Pancreas (tissue), 10 donors: ENCODE results near the gene SUOX. TPM values are rescaled to one million over a fixed set of nuclear protein-coding genes. Genes with fewer than 3 reads are reported as not detected.

Experiments
- ATAC-seq, 4 donors: fragments of 200-7000 bp; cut with Tn5 transposase; one replicate each; pipeline versions ENCODE4 v1.8.0 to v1.9.1; 2020; ENCODE audit warnings: mild to moderate bottlenecking in 4 of 4, moderate library complexity in 4 of 4
- DNase-seq, 6 donors: peaks; one replicate each; pipeline ENCODE4 v3.0.0-alpha.2; 2020
- FAIRE-seq: peaks from 2 replicates; lab custom pipeline; 2012; peaks lifted over from hg19 to GRCh38; lab: Jason Lieb, UNC
- H3K27ac ChIP-seq, 4 donors: fragments of 200-600 bp; sonication (generic); 1 replicate in 3 of 4; 2 replicates in 1 of 4; pipeline versions ENCODE4 v1.5.0 to v1.8.0; 2020
- H3K27me3 ChIP-seq, 4 donors: fragments of 200-600 bp; one replicate each; pipeline ENCODE4 v1.8.0; 2021
- H3K36me3 ChIP-seq, 3 donors: fragments of 200-600 bp; sonication (generic) in 1 of 3; one replicate each; pipeline versions ENCODE4 v1.5.0 to v1.8.0; 2020 to 2021
- H3K4me1 ChIP-seq, 3 donors: fragments of 200-600 bp; one replicate each; pipeline ENCODE4 v1.8.0; 2021
- H3K4me3 ChIP-seq, 4 donors: fragments of 200-600 bp; sonication (generic) in 2 of 4; one replicate each; pipeline versions ENCODE4 v1.5.0 to v1.8.0; 2020 to 2021
- H3K9me3 ChIP-seq, 4 donors: fragments of 200-600 bp; one replicate each; pipeline ENCODE4 v1.8.0; 2021
- WGBS, 2 donors: extraction: QIAGEN DNeasy Blood & Tissue Kit; methylation state at CpG; one replicate each; pipeline ENCODE4 v1.1.7; 2013; 5-methylcytosine and 5-hydroxymethylcytosine counted together
- intact Hi-C, 3 donors: fragments of 100-400 bp; cut with DNase I; formaldehyde crosslinking; loops; one replicate each; pipeline versions ENCODE4 v1.11.1 to v1.14.2; 2022
- polyA plus RNA-seq, 2 donors: library from polyadenylated mRNA; stranded (reverse); fragments of 200-250 nt; gene quantifications; one replicate each; pipeline ENCODE4 v1.2.3, GENCODE V29; 2013
- total RNA-seq, 6 donors: library from RNA; stranded (reverse); fragmentation: NEBNext Ultra II Directional in 4 of 6; extraction: Animal tissue kit (Norgen Biotek cat#: 25700) in 4 of 6; gene quantifications; one replicate each; pipeline versions ENCODE4 v1.2.1 to v1.2.4, GENCODE V29; 2021 to 2023
- TF ChIP-seq, protein P1 (sequence below), 4 donors: fragments of 200-600 bp; sonication (generic) in 3 of 4; IDR thresholded peaks; one replicate each; pipeline versions ENCODE4 v1.5.0 to v1.8.0; 2021; ENCODE audit warnings: antibody characterized with exemption in 4 of 4
- donor health status: healthy with polysubstance abuse.
- donor health status: DM: no; HTN: no; CAD: no; lungs with moderate emphysema.
- donor health status: DM: no; HTN: no; CAD: no.
- donor health status: control.
- donor health status: control.
- donor health status: Bipolar disorder and iron deficiency.
- donor health status: DM: yes; HTN: yes; CAD: no.
- donor health status: DM: no; HTN: no; CAD: no.
- donor health status: DM: no; HTN: no; CAD: no.
- donor health status: DM: yes; HTN: yes; CAD: no.

Gene SUOX
- total and polyA plus RNA-seq, 8 donors, result 6.0 to 20.4 (median 12.4) TPM

DNA sequence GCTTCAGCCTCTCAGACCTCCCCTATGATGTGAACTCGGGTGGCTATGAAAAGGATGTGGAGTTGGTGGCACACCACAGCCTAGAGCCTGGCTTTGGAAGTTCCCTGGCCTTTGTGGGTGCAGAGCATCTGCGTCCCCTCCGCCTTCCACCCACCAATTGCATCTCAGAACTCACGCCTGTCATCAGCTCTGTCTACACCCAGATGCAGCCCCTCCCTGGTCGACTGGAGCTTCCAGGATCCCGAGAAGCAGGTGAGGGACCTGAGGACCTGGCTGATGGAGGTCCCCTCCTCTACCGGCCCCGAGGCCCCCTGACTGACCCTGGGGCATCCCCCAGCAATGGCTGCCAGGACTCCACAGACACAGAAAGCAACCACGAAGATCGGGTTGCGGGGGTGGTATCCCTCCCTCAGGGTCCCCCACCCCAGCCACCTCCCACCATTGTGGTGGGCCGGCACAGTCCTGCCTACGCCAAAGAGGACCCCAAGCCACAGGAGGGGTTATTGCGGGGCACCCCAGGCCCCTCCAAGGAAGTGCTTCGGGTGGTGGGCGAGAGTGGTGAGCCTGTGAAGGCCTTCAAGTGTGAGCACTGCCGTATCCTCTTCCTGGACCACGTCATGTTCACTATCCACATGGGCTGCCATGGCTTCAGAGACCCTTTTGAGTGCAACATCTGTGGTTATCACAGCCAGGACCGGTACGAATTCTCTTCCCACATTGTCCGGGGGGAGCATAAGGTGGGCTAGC is 37.7 kb downstream of the SUOX start:
- TF ChIP-seq, protein P1, sequence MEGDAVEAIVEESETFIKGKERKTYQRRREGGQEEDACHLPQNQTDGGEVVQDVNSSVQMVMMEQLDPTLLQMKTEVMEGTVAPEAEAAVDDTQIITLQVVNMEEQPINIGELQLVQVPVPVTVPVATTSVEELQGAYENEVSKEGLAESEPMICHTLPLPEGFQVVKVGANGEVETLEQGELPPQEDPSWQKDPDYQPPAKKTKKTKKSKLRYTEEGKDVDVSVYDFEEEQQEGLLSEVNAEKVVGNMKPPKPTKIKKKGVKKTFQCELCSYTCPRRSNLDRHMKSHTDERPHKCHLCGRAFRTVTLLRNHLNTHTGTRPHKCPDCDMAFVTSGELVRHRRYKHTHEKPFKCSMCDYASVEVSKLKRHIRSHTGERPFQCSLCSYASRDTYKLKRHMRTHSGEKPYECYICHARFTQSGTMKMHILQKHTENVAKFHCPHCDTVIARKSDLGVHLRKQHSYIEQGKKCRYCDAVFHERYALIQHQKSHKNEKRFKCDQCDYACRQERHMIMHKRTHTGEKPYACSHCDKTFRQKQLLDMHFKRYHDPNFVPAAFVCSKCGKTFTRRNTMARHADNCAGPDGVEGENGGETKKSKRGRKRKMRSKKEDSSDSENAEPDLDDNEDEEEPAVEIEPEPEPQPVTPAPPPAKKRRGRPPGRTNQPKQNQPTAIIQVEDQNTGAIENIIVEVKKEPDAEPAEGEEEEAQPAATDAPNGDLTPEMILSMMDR (IDR thresholded peaks at IDR 0.05), result no peak
- FAIRE-seq (no peak), ATAC-seq (no peak), DNase-seq (no peak)
- Histone ChIP-seq H3K4me3 (no peak overlapping the region), H3K4me1 (no peaks in the 10 kb centered on the region), H3K27me3 (no peaks in the 10 kb centered on the region), H3K9me3 (no peaks in the 10 kb centered on the region), H3K27ac (no peak overlapping the region), H3K36me3 (peaks cover 0 to 7% (median 3%) of the 10 kb centered on the region in 3 donors)
- 83 to 87% methylated on average over 21 of the region's 21 CpGs for WGBS, 2 donors
- intact Hi-C loops, result loop anchor here in 1 of 3 donors (5.0 to 10.0 kb wide), 2 partner anchors 37 to 300 kb away; partner anchors contain the start of gene SUOX

GRCh38 chr12:56037161-56037560 is 40.1 kb downstream of the SUOX start:
- H3K27ac ChIP-seq, result no peak overlapping the region
- no peak for ATAC-seq
- no peak for DNase-seq
- H3K4me3 ChIP-seq, result no peak overlapping the region
- no peaks in the 10 kb centered on the region for H3K9me3 ChIP-seq
- WGBS, 2 donors, result 62 to 70% methylated on average over 2 of the region's 2 CpGs
- H3K4me1 ChIP-seq, result peaks cover 2 to 5% (median 5%) of the 10 kb centered on the region in 3 donors
- TF ChIP-seq, protein P1 (IDR thresholded peaks at IDR 0.05), result no peak
- FAIRE-seq, result no peak
- intact Hi-C loops, result loop anchor here in 1 of 3 donors (5.0 to 10.0 kb wide), 2 partner anchors 40 to 302 kb away; partner anchors contain the start of gene SUOX
- H3K36me3 ChIP-seq, result peaks cover 0 to 7% (median 3%) of the 10 kb centered on the region in 3 donors
- no peaks in the 10 kb centered on the region for H3K27me3 ChIP-seq

DNA sequence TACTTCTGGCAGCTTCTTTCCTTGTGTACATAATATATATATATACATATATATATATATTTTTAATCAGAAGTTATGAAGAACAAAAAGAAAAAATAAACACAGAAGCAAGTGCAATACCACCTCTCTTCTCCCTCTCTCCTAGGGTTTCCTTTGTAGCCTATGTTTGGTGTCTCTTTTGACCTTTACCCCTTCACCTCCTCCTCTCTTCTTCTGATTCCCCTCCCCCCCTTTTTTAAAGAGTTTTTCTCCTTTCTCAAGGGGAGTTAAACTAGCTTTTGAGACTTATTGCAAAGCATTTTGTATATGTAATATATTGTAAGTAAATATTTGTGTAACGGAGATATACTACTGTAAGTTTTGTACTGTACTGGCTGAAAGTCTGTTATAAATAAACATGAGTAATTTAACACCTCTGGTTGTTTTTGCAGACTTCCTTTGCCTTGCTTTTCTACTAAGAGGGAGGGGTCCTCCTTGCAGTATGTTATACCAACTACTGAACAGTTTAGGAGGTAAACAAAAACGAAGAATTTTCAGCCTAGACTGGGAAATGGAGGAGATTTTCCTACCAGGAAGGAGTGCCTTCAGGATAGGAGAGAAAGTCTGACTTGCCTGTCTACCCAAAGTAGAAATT is 41.1 kb downstream of the SUOX start:
- peaks cover 5 to 9% (median 5%) of the 10 kb centered on the region in 3 donors for H3K4me1 ChIP-seq
- ATAC-seq, result no peak
- no peaks in the 10 kb centered on the region for H3K9me3 ChIP-seq
- H3K36me3 ChIP-seq, result peaks cover 0 to 7% (median under 1%) of the 10 kb centered on the region in 3 donors
- WGBS, 2 donors, result 46% methylated on average over 2 of the region's 2 CpGs
- H3K27me3 ChIP-seq, result no peaks in the 10 kb centered on the region
- no peak for FAIRE-seq
- H3K27ac ChIP-seq, result no peak overlapping the region
- DNase-seq, result no peak
- TF ChIP-seq, protein P1 (IDR thresholded peaks at IDR 0.05), result no peak
- H3K4me3 ChIP-seq, result no peak overlapping the region
- intact Hi-C loops, result loop anchor here in 1 of 3 donors (5.0 to 10.0 kb wide), 2 partner anchors 41 to 303 kb away; partner anchors contain the start of gene SUOX

DNA sequence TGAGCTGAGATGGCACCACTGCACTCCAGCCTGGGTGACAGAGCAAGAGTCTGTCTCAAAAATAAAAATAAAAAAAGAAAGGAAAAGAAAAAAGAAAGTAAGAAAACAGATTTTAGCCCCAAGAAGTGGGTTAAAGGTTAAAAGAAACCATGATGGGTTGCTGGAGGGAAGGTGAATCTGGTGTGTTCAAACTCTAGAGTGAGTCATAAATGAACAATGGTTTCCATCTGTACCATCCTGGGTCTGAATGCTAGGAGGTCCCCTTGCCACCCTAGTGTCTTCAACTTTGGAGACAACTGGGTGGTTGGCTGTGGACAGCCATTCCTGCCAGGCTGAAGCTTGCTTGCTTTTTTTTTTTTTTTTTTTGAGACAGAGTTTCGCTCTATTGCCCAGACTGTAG is 43.1 kb downstream of the SUOX start:
- intact Hi-C loops, result no loop called here
- FAIRE-seq, result no peak

More for the DNA sequence above, 43.1 kb downstream of the SUOX start:
- ATAC-seq, result no peak
- H3K9me3 ChIP-seq, result no peaks in the 10 kb centered on the region
- H3K27ac ChIP-seq, result no peak overlapping the region
- TF ChIP-seq, protein P1 (IDR thresholded peaks at IDR 0.05), result no peak
- no peak for DNase-seq
- no peaks in the 10 kb centered on the region for H3K27me3 ChIP-seq
- peaks cover 6 to 19% (median 10%) of the 10 kb centered on the region in 3 donors for H3K36me3 ChIP-seq
- H3K4me1 ChIP-seq, result peaks cover 5 to 12% (median 5%) of the 10 kb centered on the region in 3 donors
- WGBS, 2 donors, result 94 to 100% methylated on average over 1 of the region's 1 CpG
- no peak overlapping the region for H3K4me3 ChIP-seq
